ENCODE measurements around the gene ZNF22.

ZNF22 gene

DNA sequence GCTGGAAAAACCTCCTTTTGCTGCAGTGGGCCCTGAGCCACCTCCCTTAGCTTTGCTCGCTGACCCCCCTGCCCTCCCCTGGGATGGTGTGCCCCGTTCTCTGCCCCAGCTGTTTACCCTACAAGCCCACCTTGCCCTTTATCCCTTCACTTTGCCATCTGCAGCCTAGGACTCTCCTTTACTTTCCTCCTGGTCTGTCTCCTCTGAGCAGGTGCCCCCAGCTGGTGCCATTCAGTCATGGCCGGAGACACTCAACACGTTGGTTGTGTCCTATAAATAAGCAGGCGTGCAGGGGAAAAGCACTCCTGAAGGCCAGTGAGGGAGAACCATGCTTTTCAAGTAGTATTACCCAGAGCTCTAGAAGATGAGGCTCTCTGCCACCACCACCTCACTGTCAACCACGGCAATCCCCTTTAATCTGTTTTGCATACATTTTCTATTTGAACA lies 35.0 kb upstream of the ZNF22 start:
- no peak for DNase-seq

GRCh38 chr10:44966129-44966815 lies 34.5 kb upstream of the ZNF22 start:
- DNase-seq = peak; percentile 77 to 89

DNA sequence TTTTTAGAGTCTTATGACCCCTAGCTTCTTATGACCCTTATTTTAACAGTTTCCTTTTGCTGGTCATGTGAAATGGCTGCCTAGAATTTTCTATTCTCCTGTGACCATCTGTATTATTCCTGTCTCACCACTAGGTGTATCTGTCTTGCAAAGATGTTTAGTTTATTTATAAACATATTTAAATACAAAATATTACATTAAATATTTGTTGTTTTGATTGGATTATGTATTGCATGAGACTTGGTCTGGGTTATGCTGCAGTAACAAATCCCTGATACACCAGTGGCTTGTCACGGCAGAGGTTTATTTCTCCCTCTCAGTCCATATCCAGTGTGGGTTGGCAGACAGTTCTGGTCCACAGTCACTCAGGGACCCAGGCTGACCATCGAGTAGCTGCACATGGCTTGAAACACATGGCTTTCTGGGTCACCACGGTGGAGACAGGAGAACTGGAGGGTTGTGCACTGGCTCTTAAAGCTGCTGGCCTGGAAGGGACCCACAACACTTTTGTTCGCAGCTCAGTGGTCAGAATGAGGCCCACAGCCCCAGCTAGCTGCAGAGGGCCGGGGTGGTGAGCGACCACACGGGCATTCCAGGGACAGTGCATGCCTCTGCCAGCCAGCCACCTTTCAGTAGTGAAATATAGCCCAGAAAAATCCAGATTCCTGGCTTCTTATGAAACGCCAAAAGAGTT lies 33.8 kb upstream of the ZNF22 start:
- peak in 1 of 2 donors; percentile 48 for DNase-seq

DNA sequence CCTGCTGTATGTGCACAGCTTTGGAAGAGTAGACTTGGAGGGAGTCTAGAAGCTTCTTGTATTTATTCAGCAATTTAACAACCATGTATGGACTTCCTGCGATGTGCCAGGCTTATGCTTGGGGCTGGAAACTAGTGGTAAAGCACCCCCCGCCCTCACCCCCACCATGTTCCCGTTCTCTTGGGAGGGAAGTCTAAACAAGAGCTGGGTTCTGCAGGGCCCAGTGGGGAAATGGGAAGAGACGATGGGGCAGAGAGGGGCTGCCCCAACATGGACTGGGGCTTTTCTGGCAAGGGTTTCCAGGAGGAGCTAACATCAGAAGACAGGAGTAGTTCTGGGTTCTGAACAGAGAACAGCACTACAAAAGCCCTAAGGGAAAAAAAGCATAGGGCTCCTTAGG lies 33.1 kb upstream of the ZNF22 start:
- DNase-seq = peak; percentile 75 to 86

GRCh38 chr10:44968091-44968490 lies 32.6 kb upstream of the ZNF22 start:
- peak; percentile 91 to 97 for DNase-seq

- DNase-seq = no peak
Measured at GRCh38 chr10:44968500-44969400, 32.0 kb upstream of the ZNF22 start.

DNA sequence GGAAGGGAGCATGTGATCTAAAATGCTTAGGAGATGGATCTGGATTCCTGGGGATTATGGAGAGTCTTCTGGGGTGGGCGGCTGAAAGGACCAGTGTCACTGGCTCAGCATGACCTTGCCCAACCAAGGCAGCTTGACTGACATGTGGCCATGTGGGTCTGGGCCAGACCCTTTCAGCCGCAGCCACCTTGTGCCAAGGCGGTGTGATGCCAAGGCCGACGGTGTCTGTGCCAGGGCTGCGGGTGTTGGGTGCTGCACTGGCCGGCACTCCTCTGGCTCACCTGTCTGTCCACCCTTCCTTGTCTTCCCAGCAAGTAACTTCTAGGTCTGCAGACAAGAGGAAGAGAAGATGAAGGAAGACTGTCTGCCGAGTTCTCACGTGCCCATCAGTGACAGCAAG lies 30.9 kb upstream of the ZNF22 start:
- DNase-seq = no peak

DNA sequence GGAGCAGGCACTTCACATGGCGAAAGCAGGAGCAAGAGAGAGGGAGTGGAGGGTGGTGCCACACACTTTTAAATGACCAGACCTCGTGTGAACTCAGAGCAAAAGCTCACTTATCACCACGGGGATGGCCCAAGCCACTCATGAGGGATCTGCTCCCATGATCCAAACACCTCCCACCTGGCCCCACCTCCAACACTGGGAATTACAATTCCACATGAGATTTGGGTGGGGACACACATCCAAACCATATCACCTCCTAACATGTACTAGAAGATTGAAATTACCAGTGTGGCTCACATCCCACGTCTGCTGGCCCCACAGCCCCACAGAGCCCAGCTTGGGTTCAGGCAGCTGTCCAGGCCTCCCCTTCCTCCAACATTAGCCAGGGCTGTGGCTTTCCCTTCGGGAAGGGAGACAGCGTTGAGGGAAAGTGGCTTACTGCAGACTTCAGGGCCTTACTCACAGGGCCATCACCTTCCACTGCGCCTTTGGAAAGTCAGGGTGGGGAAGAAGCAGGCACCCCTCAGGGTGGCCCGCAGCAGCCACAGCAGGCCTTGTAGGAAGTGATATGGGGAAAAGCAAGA lies 29.8 kb upstream of the ZNF22 start:
- no peak for DNase-seq

DNA sequence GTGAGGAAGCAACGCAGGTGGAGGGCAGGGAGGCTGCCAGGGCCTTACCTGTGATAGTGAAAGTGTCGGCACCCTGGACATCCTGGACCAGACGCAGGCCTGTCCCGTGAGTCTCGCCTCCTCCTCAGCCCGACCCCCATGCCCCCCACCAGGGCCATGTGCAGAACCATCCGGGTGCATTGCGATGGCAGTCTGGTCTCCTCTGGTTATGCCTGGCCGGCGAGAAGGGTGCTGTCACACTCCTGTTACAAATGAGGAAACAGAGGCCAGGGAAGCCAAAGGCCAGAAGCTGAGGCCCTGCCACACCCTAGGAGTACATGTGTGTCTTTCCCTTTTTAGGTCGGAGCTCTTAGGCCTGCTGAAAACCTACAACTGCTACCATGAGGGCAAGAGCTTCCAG lies 29.3 kb upstream of the ZNF22 start:
- no peak for DNase-seq

DNA sequence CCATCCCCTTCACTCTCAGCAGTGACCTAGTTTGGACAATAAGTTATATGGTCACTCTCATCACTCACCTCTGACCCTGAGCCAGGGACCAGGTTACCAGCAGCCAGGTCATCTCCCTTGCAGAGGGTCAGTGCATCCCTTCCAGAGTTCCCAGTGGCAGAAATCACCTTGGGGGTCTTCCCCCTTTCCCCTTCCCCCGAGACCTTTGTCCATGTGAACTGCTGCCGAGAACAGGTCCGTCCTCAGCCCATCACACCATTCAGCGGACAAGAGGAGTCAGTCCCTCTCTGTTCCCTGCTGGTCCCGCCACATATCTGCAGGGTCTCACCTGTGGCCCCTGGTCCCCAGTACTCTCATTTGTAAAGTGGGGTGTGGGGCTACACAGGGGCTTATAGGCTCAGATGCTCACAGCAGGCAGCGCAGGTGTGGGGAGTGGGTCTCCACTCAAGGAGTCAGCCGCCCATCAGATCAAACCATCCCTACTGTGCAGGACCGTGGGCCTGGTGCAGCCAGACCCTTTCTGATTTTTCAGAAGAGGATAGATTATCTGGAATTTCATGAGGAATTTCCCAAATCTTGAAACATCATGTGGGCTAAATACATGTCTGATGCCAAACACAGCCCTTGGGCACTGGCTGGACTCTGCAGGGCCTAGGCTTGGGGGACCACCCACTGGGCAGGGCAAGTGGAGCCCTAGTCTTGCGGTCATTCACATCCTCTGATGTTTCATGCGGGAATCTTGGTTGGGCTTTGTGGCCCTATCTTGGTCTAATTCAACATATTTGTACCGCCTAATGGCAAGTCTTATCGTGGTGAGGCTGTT lies 28.6 kb upstream of the ZNF22 start:
- DNase-seq = peak; percentile 69 to 72

GRCh38 chr10:44972874-44973306 lies 27.8 kb upstream of the ZNF22 start:
- DNase-seq = no peak

- peak; percentile 69 to 97 for DNase-seq
Measured at GRCh38 chr10:44973323-44974081, 27.2 kb upstream of the ZNF22 start.

- DNase-seq = no peak
Measured at GRCh38 chr10:44974082-44974627, 26.6 kb upstream of the ZNF22 start.

- peak; percentile 65 to 74 for DNase-seq
Measured at GRCh38 chr10:44974628-44975430, 25.9 kb upstream of the ZNF22 start.

DNA sequence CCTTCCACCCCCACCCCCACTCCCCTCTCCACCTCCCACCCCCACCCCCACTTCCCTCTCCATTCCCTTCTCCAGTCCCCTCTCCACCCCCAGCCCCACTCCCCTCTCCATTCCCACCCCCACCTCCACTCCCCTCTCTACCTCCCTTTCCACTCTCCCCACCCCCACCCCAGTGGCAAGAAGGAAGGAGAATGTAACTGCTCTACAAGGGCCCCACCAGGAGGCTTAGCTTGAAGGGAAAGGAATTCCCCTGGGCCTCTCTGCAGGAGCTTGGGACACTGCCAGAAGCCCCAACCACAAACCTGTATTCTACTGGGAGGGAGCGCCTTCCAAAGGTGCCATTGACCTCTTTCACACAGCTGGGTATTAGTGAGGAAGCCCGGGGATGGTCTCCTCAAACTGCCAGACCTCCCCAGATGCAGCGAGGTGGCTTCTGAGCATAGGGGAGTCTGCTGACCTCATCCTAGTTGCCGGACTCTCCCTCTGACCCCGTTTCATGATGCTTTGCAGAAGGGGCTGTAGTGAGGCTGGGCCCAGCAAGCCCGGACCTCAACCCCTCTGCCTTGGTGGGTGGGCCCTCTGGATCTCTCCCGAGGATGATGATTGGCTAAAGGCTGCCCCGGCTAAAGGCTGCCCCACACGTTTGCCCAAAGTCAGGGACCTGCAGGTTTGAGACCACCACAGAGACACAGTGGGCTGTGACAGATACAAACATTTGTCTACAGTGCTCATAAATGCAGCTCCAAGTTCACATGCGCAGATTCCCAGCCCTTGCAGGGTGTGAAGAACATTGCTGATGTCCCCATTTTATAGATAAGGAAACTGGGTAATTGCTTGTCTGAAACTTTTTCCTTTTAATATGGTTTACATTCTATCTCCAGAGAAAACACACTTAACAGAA lies 25.0 kb upstream of the ZNF22 start:
- DNase-seq = peak in 1 of 2 donors; percentile 56

- no peak for DNase-seq
Measured at GRCh38 chr10:44976352-44977198, 24.1 kb upstream of the ZNF22 start.

DNA sequence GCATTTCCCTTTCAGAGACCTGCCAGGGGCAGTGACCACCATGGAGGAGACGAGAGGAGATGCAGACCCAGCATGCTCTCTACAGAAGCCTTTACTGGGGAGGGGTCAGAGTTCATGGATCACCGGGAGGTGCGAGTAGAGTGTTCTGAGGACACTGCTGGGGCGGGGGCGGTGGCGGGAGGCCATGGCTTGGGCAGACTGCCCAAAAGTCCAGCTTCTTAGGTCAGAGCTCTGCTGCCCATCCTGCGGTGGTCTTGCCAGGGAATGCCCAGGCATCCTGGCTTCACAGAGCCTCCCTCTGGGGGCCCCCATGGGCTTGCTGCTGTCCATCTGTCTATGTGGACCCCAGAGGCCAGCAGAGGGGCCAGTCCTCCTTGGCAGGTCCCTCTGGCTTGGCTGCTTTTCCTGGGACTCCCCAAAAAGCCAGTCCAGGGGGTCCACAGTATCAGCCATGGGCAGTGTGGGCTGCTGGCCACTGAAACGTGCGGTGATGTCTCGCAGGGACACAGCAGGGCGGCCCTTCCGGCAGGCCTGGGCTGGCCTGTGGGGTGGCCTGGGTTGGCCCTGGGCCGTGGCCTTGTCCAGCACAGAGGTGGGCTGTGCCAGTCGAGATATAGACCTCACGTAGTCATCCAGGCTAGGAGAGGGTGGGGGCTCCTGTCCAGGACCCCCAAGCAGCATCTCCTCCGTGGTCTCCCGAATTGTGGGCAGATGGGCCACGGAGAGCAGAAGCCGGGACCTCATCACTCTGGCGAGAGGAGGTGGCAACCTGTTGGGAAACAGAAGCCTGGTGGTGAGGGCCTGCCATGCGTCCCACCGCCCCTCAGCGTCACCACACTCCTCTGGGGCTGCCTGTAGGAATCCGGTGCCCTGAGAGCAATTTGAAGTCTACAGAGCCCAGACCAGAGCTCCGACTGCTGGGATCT lies 23.2 kb upstream of the ZNF22 start:
- DNase-seq = no peak

All from inflammatory macrophage treated with lipopolysaccharide for 1 hour (primary cell).